Loucy (cell line): ENCODE data around the gene BCL11B.

Experiments used
- H2AFZ ChIP-seq: fragments of 200-600 bp; sonication (generic); 2 replicates; pipeline ENCODE4 v1.6.0; 2016; ENCODE audit warnings: antibody characterized with exemption, mild to moderate bottlenecking, low read length, moderate library complexity
- H3F3A ChIP-seq: fragments of 200-600 bp; 2 replicates; pipeline ENCODE4 v1.6.0; 2016; ENCODE audit warnings: antibody characterized with exemption, low read depth, mild to moderate bottlenecking
- H3K27me3 ChIP-seq: fragments of 200-600 bp; sonication (generic); 2 replicates; pipeline ENCODE4 v1.6.1; 2014; ENCODE audit warnings: low read length, mild to moderate bottlenecking; ENCODE audit not compliant: insufficient read depth, poor library complexity, severe bottlenecking
- H3K36me3 ChIP-seq: fragments of 200-600 bp; sonication (generic); 2 replicates; pipeline ENCODE4 v1.6.1; 2016; ENCODE audit warnings: low read length; ENCODE audit not compliant: insufficient read depth
- H3K4me1 ChIP-seq: fragments of 200-600 bp; sonication (generic); 2 replicates; pipeline ENCODE4 v1.5.1; 2014; ENCODE audit warnings: low read length, mild to moderate bottlenecking; ENCODE audit not compliant: insufficient read depth, poor library complexity, severe bottlenecking
- H3K4me2 ChIP-seq: fragments of 200-600 bp; sonication (generic); 2 replicates; pipeline ENCODE4 v1.6.0; 2014; ENCODE audit warnings: antibody characterized with exemption, low read length, low read depth, mild to moderate bottlenecking; ENCODE audit not compliant: poor library complexity, severe bottlenecking
- H3K4me3 ChIP-seq: fragments of 200-600 bp; sonication (generic); 2 replicates; pipeline ENCODE4 v1.5.1; 2014; ENCODE audit warnings: low read length, mild to moderate bottlenecking, mixed read lengths; ENCODE audit not compliant: poor library complexity, severe bottlenecking
- H3K79me2 ChIP-seq: fragments of 200-600 bp; sonication (generic); 2 replicates; pipeline ENCODE4 v1.6.1; 2014; ENCODE audit warnings: low read length; ENCODE audit not compliant: insufficient read depth
- H3K9ac ChIP-seq: fragments of 200-600 bp; sonication (generic); 2 replicates; pipeline ENCODE4 v1.6.0; 2014; ENCODE audit warnings: mild to moderate bottlenecking, low read depth, low read length, moderate library complexity; ENCODE audit not compliant: poor library complexity, severe bottlenecking
- H3K9me2 ChIP-seq: fragments of 200-600 bp; sonication (generic); replicated peaks from 2 replicates; pipeline ENCODE4 v1.6.1; 2016; ENCODE audit warnings: low read depth, low read length, mixed read lengths
- H3K9me3 ChIP-seq: fragments of 200-600 bp; sonication (generic); 2 replicates; pipeline ENCODE4 v1.6.1; 2014; ENCODE audit warnings: mild to moderate bottlenecking, antibody characterized with exemption, low read length, low read depth; ENCODE audit not compliant: insufficient read depth
- H4K20me1 ChIP-seq: fragments of 200-600 bp; sonication (generic); 2 replicates; pipeline ENCODE4 v1.6.0; 2014; ENCODE audit warnings: antibody characterized with exemption, low read length, mild to moderate bottlenecking; ENCODE audit not compliant: insufficient read depth, poor library complexity, severe bottlenecking
- EZH2phosphoT487 ChIP-seq: fragments of 200-600 bp; IDR thresholded peaks from 2 replicates; pipeline ENCODE4 v1.6.1; 2018; ENCODE audit warnings: antibody characterized with exemption, mild to moderate bottlenecking, moderate library complexity, borderline replicate concordance
- TF ChIP-seq, protein P1 (sequence below): fragments of 200-600 bp; sonication (generic); conservative IDR thresholded peaks from 2 replicates; pipeline ENCODE4 v1.5.1; 2014; ENCODE audit warnings: mild to moderate bottlenecking, antibody characterized with exemption, low read length

Gene BCL11B

GRCh38 chr14:99171396-99171795, 100.6 kb downstream of the BCL11B start:
- TF ChIP-seq, protein P1, sequence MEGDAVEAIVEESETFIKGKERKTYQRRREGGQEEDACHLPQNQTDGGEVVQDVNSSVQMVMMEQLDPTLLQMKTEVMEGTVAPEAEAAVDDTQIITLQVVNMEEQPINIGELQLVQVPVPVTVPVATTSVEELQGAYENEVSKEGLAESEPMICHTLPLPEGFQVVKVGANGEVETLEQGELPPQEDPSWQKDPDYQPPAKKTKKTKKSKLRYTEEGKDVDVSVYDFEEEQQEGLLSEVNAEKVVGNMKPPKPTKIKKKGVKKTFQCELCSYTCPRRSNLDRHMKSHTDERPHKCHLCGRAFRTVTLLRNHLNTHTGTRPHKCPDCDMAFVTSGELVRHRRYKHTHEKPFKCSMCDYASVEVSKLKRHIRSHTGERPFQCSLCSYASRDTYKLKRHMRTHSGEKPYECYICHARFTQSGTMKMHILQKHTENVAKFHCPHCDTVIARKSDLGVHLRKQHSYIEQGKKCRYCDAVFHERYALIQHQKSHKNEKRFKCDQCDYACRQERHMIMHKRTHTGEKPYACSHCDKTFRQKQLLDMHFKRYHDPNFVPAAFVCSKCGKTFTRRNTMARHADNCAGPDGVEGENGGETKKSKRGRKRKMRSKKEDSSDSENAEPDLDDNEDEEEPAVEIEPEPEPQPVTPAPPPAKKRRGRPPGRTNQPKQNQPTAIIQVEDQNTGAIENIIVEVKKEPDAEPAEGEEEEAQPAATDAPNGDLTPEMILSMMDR, result no peak
- no peak for TF ChIP-seq EZH2phosphoT487
- no peaks in the 10 kb centered on the region; the same call in 1 of the 2 replicates for H3F3A ChIP-seq
- H4K20me1 ChIP-seq, result peaks cover 2% of the 10 kb centered on the region
- H3K79me2 ChIP-seq, result 0 out of 2 replicates have a peak, but pooled peaks cover 2% of the 10 kb centered on the region
- no peaks in the 10 kb centered on the region for H3K27me3 ChIP-seq
- H3K4me3 ChIP-seq, result no peak overlapping the region
- no peaks in the 10 kb centered on the region for H3K9me3 ChIP-seq
- H3K4me2 ChIP-seq, result no peak overlapping the region
- no peak overlapping the region for H3K9ac ChIP-seq
- H2AFZ ChIP-seq, result no peak overlapping the region
- H3K4me1 ChIP-seq, result no peaks in the 10 kb centered on the region
- H3K9me2 ChIP-seq, result no peaks in the 10 kb centered on the region
- H3K36me3 ChIP-seq, result peaks cover 45% of the 10 kb centered on the region

GRCh38 chr14:99169776-99170356, 102.1 kb downstream of the BCL11B start:
- no peaks in the 10 kb centered on the region for H3K9me3 ChIP-seq
- H3K4me3 ChIP-seq, result no peak overlapping the region
- no peaks in the 10 kb centered on the region for H3K79me2 ChIP-seq
- H3K36me3 ChIP-seq, result peaks cover 38% of the 10 kb centered on the region
- no peaks in the 10 kb centered on the region for H4K20me1 ChIP-seq
- H3K4me2 ChIP-seq, result no peak overlapping the region
- H3F3A ChIP-seq, result no peaks in the 10 kb centered on the region; the same call in 1 of the 2 replicates
- H3K27me3 ChIP-seq, result no peaks in the 10 kb centered on the region
- no peaks in the 10 kb centered on the region for H3K9me2 ChIP-seq
- TF ChIP-seq EZH2phosphoT487, result no peak
- TF ChIP-seq, protein P1, result no peak
- H2AFZ ChIP-seq, result no peak overlapping the region
- no peaks in the 10 kb centered on the region for H3K4me1 ChIP-seq
- no peak overlapping the region for H3K9ac ChIP-seq

GRCh38 chr14:99168330-99168729, 103.7 kb downstream of the BCL11B start:
- no peaks in the 10 kb centered on the region for H3K9me3 ChIP-seq
- no peaks in the 10 kb centered on the region for H3K4me1 ChIP-seq
- H3K79me2 ChIP-seq, result no peaks in the 10 kb centered on the region
- no peaks in the 10 kb centered on the region; the same call in 1 of the 2 replicates for H3F3A ChIP-seq
- H2AFZ ChIP-seq, result no peak overlapping the region
- H3K4me3 ChIP-seq, result no peak overlapping the region
- peaks cover 27% of the 10 kb centered on the region for H3K36me3 ChIP-seq
- H4K20me1 ChIP-seq, result no peaks in the 10 kb centered on the region
- H3K27me3 ChIP-seq, result no peaks in the 10 kb centered on the region
- no peak for TF ChIP-seq EZH2phosphoT487
- TF ChIP-seq, protein P1, result no peak
- no peaks in the 10 kb centered on the region for H3K9me2 ChIP-seq
- no peak overlapping the region for H3K4me2 ChIP-seq
- no peak overlapping the region for H3K9ac ChIP-seq
